Upper lobe of right lung (tissue), 1 donor: ENCODE results near the gene NCOR1. TPM values are rescaled to one million over a fixed set of nuclear protein-coding genes. Genes with fewer than 3 reads are reported as not detected.
A peak's percentile ranks its signal among the peaks of the same experiment; 100 is the strongest.

Experiments
- ATAC-seq: fragments of 200-7000 bp; cut with Tn5 transposase; one replicate; pipeline ENCODE4 v1.9.1; 2020; ENCODE audit warnings: mild to moderate bottlenecking, moderate library complexity
- DNase-seq: peaks from one replicate; pipeline ENCODE4 v3.0.0-alpha.2; 2020
- H3K27ac ChIP-seq: fragments of 200-600 bp; one replicate; pipeline ENCODE4 v1.8.0; 2022
- H3K27me3 ChIP-seq: fragments of 200-600 bp; one replicate; pipeline ENCODE4 v1.8.0; 2022; ENCODE audit warnings: mild to moderate bottlenecking
- H3K36me3 ChIP-seq: fragments of 200-600 bp; one replicate; pipeline ENCODE4 v1.8.0; 2022
- H3K4me1 ChIP-seq: fragments of 200-600 bp; one replicate; pipeline ENCODE4 v1.8.0; 2022
- H3K4me3 ChIP-seq: fragments of 200-600 bp; one replicate; pipeline ENCODE4 v1.8.0; 2022; ENCODE audit warnings: mild to moderate bottlenecking
- H3K9me3 ChIP-seq: fragments of 200-600 bp; one replicate; pipeline ENCODE4 v1.8.0; 2022
- intact Hi-C: fragments of 100-400 bp; cut with DNase I; formaldehyde crosslinking; loops from one replicate; pipeline ENCODE4 v1.11.0; 2022
- total RNA-seq: library from RNA; stranded (reverse); fragmentation: NEBNext Ultra II Directional; extraction: Animal tissue kit (Norgen Biotek cat#: 25700); gene quantifications from one replicate; pipeline ENCODE4 v1.2.1, GENCODE V29; 2021
- TF ChIP-seq, protein P1 (sequence below): fragments of 200-600 bp; IDR thresholded peaks from one replicate; pipeline ENCODE4 v1.8.0; 2022; ENCODE audit warnings: antibody characterized with exemption
- donor health status: DM: no; HTN: yes; CAD: no; lungs with severe emphysema.

Gene NCOR1
- total RNA-seq, 1 donor from 2014 or later, result 138 TPM

GRCh38 chr17:16026895-16027294 is 188.4 kb downstream of the NCOR1 start:
- Histone ChIP-seq H3K36me3 (peaks cover 93% of the 10 kb centered on the region), H3K27me3 (no peaks in the 10 kb centered on the region), H3K27ac (no peak overlapping the region), H3K9me3 (no peaks in the 10 kb centered on the region), H3K4me1 (peaks cover 11% of the 10 kb centered on the region), H3K4me3 (no peak overlapping the region)
- DNase-seq, result no peak
- no peak for ATAC-seq
- TF ChIP-seq, protein P1, sequence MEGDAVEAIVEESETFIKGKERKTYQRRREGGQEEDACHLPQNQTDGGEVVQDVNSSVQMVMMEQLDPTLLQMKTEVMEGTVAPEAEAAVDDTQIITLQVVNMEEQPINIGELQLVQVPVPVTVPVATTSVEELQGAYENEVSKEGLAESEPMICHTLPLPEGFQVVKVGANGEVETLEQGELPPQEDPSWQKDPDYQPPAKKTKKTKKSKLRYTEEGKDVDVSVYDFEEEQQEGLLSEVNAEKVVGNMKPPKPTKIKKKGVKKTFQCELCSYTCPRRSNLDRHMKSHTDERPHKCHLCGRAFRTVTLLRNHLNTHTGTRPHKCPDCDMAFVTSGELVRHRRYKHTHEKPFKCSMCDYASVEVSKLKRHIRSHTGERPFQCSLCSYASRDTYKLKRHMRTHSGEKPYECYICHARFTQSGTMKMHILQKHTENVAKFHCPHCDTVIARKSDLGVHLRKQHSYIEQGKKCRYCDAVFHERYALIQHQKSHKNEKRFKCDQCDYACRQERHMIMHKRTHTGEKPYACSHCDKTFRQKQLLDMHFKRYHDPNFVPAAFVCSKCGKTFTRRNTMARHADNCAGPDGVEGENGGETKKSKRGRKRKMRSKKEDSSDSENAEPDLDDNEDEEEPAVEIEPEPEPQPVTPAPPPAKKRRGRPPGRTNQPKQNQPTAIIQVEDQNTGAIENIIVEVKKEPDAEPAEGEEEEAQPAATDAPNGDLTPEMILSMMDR, result no peak
- intact Hi-C loops, result no loop called here

GRCh38 chr17:16025202-16025601 is 190.1 kb downstream of the NCOR1 start:
- ATAC-seq (no peak), DNase-seq (no peak)
- TF ChIP-seq, protein P1, result no peak
- no peak overlapping the region for H3K27ac ChIP-seq
- peaks cover 11% of the 10 kb centered on the region for H3K4me1 ChIP-seq
- H3K27me3 ChIP-seq, result no peaks in the 10 kb centered on the region
- H3K9me3 ChIP-seq, result no peaks in the 10 kb centered on the region
- intact Hi-C loops, result no loop called here
- peaks cover 76% of the 10 kb centered on the region for H3K36me3 ChIP-seq
- no peak overlapping the region for H3K4me3 ChIP-seq

GRCh38 chr17:16023881-16024280 is 191.5 kb downstream of the NCOR1 start:
- no peak for DNase-seq
- peaks cover 72% of the 10 kb centered on the region for H3K36me3 ChIP-seq
- intact Hi-C loops, result no loop called here
- no peak overlapping the region for H3K27ac ChIP-seq
- TF ChIP-seq, protein P1, result no peak
- no peaks in the 10 kb centered on the region for H3K9me3 ChIP-seq
- ATAC-seq, result no peak
- H3K4me1 ChIP-seq, result peaks cover 11% of the 10 kb centered on the region
- H3K4me3 ChIP-seq, result no peak overlapping the region
- H3K27me3 ChIP-seq, result no peaks in the 10 kb centered on the region

- Histone ChIP-seq H3K4me3 (no peak overlapping the region), H3K9me3 (no peaks in the 10 kb centered on the region), H3K27me3 (no peaks in the 10 kb centered on the region), H3K27ac (no peak overlapping the region), H3K36me3 (peaks cover 53% of the 10 kb centered on the region), H3K4me1 (peaks cover 5% of the 10 kb centered on the region)
- TF ChIP-seq, protein P1, result no peak
- DNase-seq, result no peak
- no peak for ATAC-seq
- intact Hi-C loops, result no loop called here
Observed at GRCh38 chr17:16019347-16019746, 196.0 kb downstream of the NCOR1 start.

DNA sequence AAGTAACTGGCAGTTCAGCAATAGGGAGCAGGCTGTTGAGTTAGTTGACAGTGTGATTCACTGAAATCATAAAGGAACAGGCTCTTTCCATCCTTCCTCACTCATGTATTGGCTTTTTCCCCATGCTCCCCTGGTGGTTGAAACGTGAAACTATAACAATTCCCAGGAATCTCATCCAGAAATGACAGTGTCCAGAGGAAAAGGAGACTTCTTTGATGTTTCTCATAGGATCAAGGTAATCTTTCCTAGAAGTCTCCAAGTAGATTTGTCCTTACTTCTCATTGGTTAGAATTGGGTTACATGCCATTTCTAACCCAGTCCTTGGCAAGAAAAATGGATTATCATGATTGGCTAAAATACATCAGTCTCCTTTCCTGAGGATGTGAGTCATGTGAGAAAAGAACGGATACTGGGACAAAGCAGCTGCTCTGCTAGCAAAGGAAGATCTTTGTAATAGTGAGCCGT is 201.4 kb downstream of the NCOR1 start:
- Histone ChIP-seq H3K27ac (no peak overlapping the region), H3K4me1 (peaks cover 37% of the 10 kb centered on the region), H3K9me3 (no peaks in the 10 kb centered on the region), H3K36me3 (peaks cover 50% of the 10 kb centered on the region), H3K27me3 (no peaks in the 10 kb centered on the region), H3K4me3 (no peak overlapping the region)
- intact Hi-C loops, result no loop called here
- TF ChIP-seq, protein P1, result peak; percentile 52
- ATAC-seq, result peak; percentile 30
- no peak for DNase-seq

DNA sequence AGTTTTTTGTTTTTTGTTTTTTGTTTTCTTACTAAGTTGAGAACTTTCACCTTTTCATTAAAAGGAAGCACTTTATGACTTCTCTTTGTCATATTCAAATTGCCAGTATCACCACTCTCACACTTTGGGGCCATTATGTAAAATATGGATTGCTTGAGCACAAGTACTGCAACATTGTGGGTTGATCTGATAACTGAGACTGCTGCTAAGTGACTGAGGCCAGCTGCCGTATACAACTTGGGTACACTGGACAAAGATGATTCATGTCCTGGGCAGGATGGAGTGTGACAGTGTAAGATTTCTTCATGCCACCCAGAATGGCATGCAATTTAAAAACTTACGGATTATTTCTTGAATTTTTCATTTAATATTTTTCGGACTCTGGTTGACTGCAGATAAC is 207.9 kb downstream of the NCOR1 start:
- intact Hi-C loops, result no loop called here
- Histone ChIP-seq H3K4me3 (no peak overlapping the region), H3K4me1 (peaks cover 16% of the 10 kb centered on the region), H3K27ac (no peak overlapping the region), H3K27me3 (no peaks in the 10 kb centered on the region), H3K9me3 (no peaks in the 10 kb centered on the region), H3K36me3 (peaks cover 81% of the 10 kb centered on the region)
- no peak for DNase-seq
- ATAC-seq, result peak; percentile 20
- TF ChIP-seq, protein P1, result no peak
